GM08714 (cell line): ENCODE measurements around the gene ELMO3.

Experiments used
- H3K4me3 ChIP-seq: fragments of 200-500 bp; sonication (Bioruptor generic); 2 replicates; pipeline ENCODE4 v1.5.1; 2014; ENCODE audit warnings: mild to moderate bottlenecking, low read length, inconsistent platforms
- ZNF274 ChIP-seq: IDR thresholded peaks from 2 replicates; pipeline ENCODE4 v1.6.1; 2012; ENCODE audit warnings: mild to moderate bottlenecking, low read depth, low read length

The ELMO3 gene

DNA sequence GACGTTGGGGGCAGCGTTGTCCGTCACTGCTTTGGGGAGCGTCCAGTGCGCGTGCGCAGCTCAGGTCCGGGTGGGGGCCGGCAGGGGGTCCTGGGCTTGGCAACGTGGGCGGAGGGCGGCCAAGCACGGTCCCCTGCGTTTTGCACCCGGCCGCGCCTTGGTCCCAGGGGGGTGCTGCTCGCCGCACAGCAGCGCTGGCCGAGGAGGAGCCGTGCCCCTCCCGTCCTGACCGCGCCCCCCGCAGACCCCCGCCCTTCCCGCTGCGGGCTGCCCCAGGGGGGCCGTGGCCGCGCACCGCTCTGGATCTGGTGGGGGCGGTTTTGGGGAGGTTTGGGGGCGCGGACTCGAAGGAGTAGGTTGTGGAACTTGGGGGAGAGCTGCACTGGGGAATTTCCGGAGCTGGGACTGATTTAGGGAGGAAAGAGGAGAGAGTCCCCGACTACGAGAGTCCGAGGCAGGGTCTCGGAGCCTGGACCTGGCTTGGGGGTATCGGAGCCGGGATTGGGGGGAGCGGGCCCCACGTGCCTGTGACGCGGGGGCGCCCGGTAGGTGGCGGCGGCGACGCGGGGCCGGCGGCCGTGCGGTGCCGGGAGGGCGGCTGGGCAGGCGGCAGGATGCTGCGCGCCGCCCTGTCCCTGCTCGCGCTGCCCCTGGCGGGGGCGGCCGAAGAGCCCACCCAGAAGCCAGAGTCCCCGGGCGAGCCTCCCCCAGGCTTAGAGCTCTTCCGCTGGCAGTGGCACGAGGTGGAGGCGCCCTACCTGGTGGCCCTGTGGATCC lies 49.7 kb downstream of the ELMO3 start, which contains the start of gene SLC9A5:
Gene SLC9A5 (plus strand): TSS at position 579 of the 777 bp plus-strand sequence. CDS start 36 bp downstream, at position 615.
- peak within 1 kb of the TSS; percentile 57; the same call in 1 of the 2 replicates for H3K4me3 ChIP-seq
- no peak for TF ChIP-seq ZNF274

DNA sequence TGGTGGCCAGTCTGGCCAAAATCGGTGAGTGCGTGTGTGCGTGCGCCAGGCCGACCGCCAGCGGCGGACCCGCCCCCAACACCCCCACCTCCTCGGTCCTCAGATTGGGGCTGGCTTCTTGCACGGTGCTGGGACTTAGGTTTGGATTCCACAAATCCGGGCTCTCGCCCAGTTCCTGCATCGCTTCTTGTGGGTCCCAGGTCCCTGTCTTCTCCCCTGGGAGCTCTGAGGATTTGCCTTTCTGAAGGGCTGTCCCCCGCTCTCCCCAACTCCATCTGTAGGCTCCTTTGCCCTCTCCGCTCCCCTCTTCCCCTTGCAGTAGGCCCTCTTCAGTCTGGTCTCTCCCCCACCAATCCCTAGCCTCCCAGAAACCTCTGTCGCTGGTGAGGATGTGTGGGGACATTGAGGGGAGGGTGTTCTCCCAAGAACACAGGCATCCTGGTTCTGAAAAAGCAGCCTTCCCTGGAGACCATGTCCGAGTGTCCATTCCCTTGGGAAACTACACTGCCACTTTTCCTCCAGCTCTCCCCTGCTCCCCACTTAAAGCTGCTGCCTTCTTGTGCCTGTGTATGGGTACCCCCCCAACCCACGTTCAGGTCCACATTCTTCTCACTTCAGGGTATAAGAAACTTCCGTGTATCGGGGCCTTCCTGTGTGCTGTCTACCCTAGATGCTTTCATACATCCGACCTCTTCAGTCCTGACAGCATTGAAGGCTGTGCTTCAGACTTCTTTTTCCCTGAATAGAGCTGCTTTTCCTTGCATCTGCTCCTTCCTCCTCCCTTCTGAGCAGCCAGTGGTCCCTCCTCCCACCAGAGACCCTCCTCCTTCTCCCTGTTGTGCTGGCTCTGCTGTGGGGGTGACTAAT lies 50.5 kb downstream of the ELMO3 start:
- peak overlapping the region; percentile 57; the same call in 1 of the 2 replicates for H3K4me3 ChIP-seq
- no peak for TF ChIP-seq ZNF274

DNA sequence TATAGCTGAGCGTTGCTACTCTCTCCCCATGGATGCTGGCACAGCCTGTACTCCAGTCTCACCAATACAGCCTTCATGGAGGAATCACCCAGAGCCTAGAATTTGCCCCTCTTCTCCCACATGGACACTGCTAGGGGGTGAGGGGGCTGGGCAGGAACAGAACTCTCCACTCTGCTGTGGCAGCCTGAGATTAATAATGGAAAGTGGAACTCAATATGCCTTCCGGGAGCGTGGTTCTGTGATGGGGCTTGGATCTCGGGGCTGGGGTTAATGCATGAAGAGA lies 51.1 kb downstream of the ELMO3 start:
- no peak overlapping the region for H3K4me3 ChIP-seq
- TF ChIP-seq ZNF274 = no peak

DNA sequence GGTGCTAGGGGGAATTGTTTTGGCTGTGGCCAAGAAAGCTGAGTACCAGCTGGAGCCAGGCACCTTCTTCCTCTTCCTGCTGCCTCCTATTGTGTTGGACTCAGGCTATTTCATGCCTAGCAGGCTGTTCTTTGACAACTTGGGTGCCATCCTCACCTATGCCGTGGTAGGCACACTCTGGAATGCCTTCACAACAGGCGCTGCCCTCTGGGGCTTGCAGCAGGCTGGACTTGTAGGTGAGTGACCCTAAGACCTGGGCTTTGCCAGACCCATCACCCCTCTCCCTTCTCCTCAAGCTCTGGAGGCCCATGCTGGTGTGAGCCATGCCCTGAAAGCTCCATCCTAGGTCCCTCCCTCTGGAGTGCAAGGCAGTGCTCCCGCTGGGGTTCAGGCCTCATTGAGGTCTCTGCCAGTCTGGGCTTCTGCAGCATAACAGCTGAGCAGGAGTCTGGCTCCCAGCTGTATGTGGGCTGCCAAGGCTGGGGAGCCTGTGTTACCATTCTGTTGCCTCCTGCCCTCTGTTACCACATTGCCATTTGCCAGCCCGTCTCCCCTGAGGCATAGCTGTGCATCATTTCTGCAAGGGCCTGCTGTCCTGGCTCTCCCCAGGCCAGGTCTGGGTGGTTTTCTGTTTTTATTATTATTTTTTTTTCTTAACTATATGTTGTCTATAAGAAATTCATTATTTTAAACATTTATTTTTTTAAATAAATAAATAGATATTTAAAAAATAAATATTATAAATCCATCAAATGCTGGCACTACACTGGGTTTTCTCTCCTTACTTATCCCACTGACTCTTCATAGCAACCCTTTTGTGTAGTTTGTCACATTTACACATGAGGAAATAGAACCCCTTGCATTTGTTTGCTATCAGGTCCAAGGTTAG lies 53.9 kb downstream of the ELMO3 start:
- TF ChIP-seq ZNF274 = no peak
- no peak overlapping the region for H3K4me3 ChIP-seq
